Lower lobe of right lung (tissue), 2 donors: ENCODE measurements around the gene MAP1LC3B2. TPM values are rescaled to one million over a fixed set of nuclear protein-coding genes. Genes with fewer than 3 reads are reported as not detected.

ENCODE experiments used
- ATAC-seq, 2 donors: fragments of 200-7000 bp; cut with Tn5 transposase; one replicate each; pipeline ENCODE4 v1.9.1; 2020 to 2022; ENCODE audit warnings: mild to moderate bottlenecking in 2 of 2, moderate library complexity in 2 of 2
- DNase-seq: peaks from one replicate; pipeline ENCODE4 v3.0.0-alpha.2; 2020
- H3K27ac ChIP-seq: fragments of 200-600 bp; one replicate; pipeline ENCODE4 v1.8.0; 2022
- H3K27me3 ChIP-seq: fragments of 200-600 bp; one replicate; pipeline ENCODE4 v1.8.0; 2022; ENCODE audit warnings: low read depth
- H3K36me3 ChIP-seq: fragments of 200-600 bp; one replicate; pipeline ENCODE4 v1.8.0; 2022; ENCODE audit warnings: mild to moderate bottlenecking
- H3K4me1 ChIP-seq: fragments of 200-600 bp; one replicate; pipeline ENCODE4 v1.8.0; 2022
- H3K4me3 ChIP-seq: fragments of 200-600 bp; one replicate; pipeline ENCODE4 v1.8.0; 2022; ENCODE audit warnings: mild to moderate bottlenecking
- H3K9me3 ChIP-seq: fragments of 200-600 bp; one replicate; pipeline ENCODE4 v1.8.0; 2022
- CTCF ChIP-seq: fragments of 200-600 bp; IDR thresholded peaks from one replicate; pipeline ENCODE4 v1.8.0; 2022; ENCODE audit warnings: antibody characterized with exemption, mild to moderate bottlenecking
- intact Hi-C: fragments of 100-400 bp; cut with DNase I; formaldehyde crosslinking; loops from one replicate; pipeline ENCODE4 v1.11.0; 2022
- total RNA-seq: library from RNA; stranded (reverse); fragmentation: NEBNext Ultra II Directional; extraction: Animal tissue kit (Norgen Biotek cat#: 25700); gene quantifications from one replicate; pipeline ENCODE4 v1.2.1, GENCODE V29; 2021
- donor health status: DM: no; HTN: yes; CAD: no; lungs with severe emphysema.

MAP1LC3B2 gene
- total RNA-seq, 1 donor from 2014 or later: 1.9 TPM

GRCh38 chr12:116528065-116528464 lies 31.1 kb upstream of the MAP1LC3B2 start:
- no peak for ATAC-seq
- Histone ChIP-seq H3K9me3 (no peaks in the 10 kb centered on the region), H3K27me3 (no peaks in the 10 kb centered on the region), H3K27ac (no peak overlapping the region), H3K4me1 (peaks cover 5% of the 10 kb centered on the region), H3K36me3 (no peaks in the 10 kb centered on the region), H3K4me3 (no peak overlapping the region)
- intact Hi-C loops: no loop called here
- no peak for DNase-seq
- no peak for TF ChIP-seq CTCF

DNA sequence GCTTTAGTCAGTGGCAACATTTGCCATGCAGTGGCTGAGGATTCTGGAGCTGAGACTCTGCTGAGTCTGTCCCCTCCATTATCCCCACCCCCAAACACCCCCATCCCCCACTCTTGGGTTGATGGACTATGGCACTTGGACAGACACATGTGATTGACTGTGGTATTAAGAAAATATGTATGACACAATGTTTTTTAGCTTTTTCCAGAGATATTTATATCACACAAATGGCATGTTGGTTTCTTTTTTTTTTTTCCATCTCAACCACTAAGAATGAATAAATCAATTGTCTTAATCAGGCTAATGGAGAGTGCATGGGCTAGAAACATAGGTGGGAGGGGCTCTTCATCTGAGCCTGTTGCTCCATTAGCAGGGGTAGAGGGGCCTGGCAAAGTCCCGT lies 30.7 kb upstream of the MAP1LC3B2 start:
- TF ChIP-seq CTCF: no peak
- H3K4me3 ChIP-seq: no peak overlapping the region
- no peaks in the 10 kb centered on the region for H3K36me3 ChIP-seq
- ATAC-seq: no peak
- no peak for DNase-seq
- H3K27me3 ChIP-seq: no peaks in the 10 kb centered on the region
- no peak overlapping the region for H3K27ac ChIP-seq
- H3K4me1 ChIP-seq: peaks cover 9% of the 10 kb centered on the region
- intact Hi-C loops: no loop called here
- H3K9me3 ChIP-seq: no peaks in the 10 kb centered on the region

DNA sequence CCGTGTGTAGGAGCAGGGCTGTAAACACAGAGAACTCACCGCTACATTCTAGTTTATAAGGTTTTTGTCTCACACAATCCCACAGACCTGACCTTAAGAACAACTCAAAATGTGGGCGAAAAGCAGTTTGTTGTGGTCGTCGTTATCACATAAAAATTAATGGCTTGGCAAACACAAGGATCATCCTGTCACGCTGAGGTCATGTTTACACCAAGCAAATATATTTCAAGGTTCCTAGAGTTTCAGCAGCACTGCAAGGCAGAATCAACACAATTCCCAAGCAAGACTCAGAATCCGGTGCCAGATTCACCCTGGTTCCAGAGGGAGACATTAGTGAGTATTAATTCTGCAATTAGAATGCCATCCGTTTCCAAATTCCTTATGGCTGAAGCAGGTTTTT lies 30.1 kb upstream of the MAP1LC3B2 start:
- no peak overlapping the region for H3K4me3 ChIP-seq
- H3K27me3 ChIP-seq: no peaks in the 10 kb centered on the region
- no peaks in the 10 kb centered on the region for H3K9me3 ChIP-seq
- ATAC-seq (no peak), DNase-seq (no peak)
- H3K27ac ChIP-seq: no peak overlapping the region
- intact Hi-C loops: no loop called here
- H3K4me1 ChIP-seq: peaks cover 12% of the 10 kb centered on the region
- TF ChIP-seq CTCF: no peak
- no peaks in the 10 kb centered on the region for H3K36me3 ChIP-seq

DNA sequence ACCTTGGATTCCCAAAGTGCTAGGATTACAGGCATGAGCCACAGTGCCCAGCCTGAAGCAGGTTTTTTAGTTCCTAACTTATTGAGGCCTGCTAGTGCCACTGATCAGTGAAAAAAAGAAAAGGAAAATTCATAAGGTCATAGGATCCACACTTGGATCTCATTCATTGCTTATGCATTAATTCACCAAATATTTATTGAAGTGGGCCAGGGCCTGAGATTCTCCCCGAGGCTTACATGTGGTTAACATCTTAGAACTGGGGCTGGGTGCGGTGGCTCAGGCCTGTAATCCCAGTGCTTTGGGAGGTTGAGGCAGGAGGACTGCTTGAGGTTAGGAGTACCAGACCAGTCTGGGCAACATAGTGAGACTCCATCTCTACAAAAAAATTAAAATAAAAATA lies 29.5 kb upstream of the MAP1LC3B2 start:
- no peaks in the 10 kb centered on the region for H3K27me3 ChIP-seq
- H3K36me3 ChIP-seq: no peaks in the 10 kb centered on the region
- H3K9me3 ChIP-seq: no peaks in the 10 kb centered on the region
- DNase-seq: no peak
- no peak overlapping the region for H3K27ac ChIP-seq
- TF ChIP-seq CTCF: no peak
- intact Hi-C loops: no loop called here
- peaks cover 15% of the 10 kb centered on the region for H3K4me1 ChIP-seq
- no peak for ATAC-seq
- H3K4me3 ChIP-seq: no peak overlapping the region

DNA sequence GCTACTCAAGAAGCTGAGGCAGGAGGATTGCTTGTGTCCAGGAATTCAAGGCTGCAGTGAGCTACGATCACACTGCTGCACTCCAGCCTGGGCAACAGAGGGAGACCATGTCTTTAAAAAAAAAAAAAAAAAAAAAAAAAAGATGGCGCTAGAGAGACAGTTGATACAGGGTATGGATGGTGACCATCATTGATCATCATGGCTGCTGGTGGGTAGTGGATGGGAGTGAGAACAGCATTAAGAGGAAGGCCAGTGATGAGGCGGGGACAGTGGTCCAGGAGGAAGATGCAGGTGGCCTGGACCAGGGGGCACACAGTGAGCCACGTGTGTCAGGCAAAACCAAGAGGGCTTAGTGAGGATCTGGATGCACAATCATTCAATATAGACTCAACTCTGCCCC lies 26.8 kb upstream of the MAP1LC3B2 start:
- intact Hi-C loops: no loop called here
- Histone ChIP-seq H3K4me3 (no peak overlapping the region), H3K4me1 (peaks cover 19% of the 10 kb centered on the region), H3K9me3 (no peaks in the 10 kb centered on the region), H3K27ac (no peak overlapping the region), H3K36me3 (no peaks in the 10 kb centered on the region), H3K27me3 (no peaks in the 10 kb centered on the region)
- no peak for TF ChIP-seq CTCF
- DNase-seq: no peak
- ATAC-seq: no peak

- Histone ChIP-seq H3K4me1 (peaks cover 19% of the 10 kb centered on the region), H3K36me3 (no peaks in the 10 kb centered on the region), H3K27ac (peak overlapping the region; percentile 32), H3K27me3 (no peaks in the 10 kb centered on the region), H3K4me3 (peak overlapping the region; percentile 54), H3K9me3 (no peaks in the 10 kb centered on the region)
- intact Hi-C loops: no loop called here
- no peak for DNase-seq
- peak in 1 of 2 donors; percentile 2 for ATAC-seq
- TF ChIP-seq CTCF: no peak
Observed at GRCh38 chr12:116532986-116533342, 26.2 kb upstream of the MAP1LC3B2 start.
